Measurements from ENCODE around the gene CRIP2.

CRIP2 gene

GRCh38 chr14:105474483-105475268 lies at the start of gene CRIP2:
CRIP2 (plus strand) TSS chr14:105474821; CDS start chr14:105474863, 42 bp downstream.
- TF ChIP-seq CTCF (IDR thresholded peaks at IDR 0.05), result no peak

- no peak for TF ChIP-seq CTCF (IDR thresholded peaks at IDR 0.05)
Observed at GRCh38 chr14:105424861-105425260, 49.8 kb upstream of the CRIP2 start.

- no peak for TF ChIP-seq CTCF (IDR thresholded peaks at IDR 0.05)
Observed at GRCh38 chr14:105425823-105426247, 48.8 kb upstream of the CRIP2 start.

- TF ChIP-seq CTCF (IDR thresholded peaks at IDR 0.05), result no peak
Observed at GRCh38 chr14:105426416-105427130, 48.0 kb upstream of the CRIP2 start.

GRCh38 chr14:105427412-105427811 lies 47.2 kb upstream of the CRIP2 start:
- no peak for TF ChIP-seq CTCF (IDR thresholded peaks at IDR 0.05)

- TF ChIP-seq CTCF (IDR thresholded peaks at IDR 0.05), result no peak
Observed at GRCh38 chr14:105427936-105428485, 46.6 kb upstream of the CRIP2 start.

GRCh38 chr14:105430042-105430441 lies 44.6 kb upstream of the CRIP2 start:
- TF ChIP-seq CTCF (IDR thresholded peaks at IDR 0.05), result no peak
